Measurements from ENCODE around the gene MRPS27.

DNA sequence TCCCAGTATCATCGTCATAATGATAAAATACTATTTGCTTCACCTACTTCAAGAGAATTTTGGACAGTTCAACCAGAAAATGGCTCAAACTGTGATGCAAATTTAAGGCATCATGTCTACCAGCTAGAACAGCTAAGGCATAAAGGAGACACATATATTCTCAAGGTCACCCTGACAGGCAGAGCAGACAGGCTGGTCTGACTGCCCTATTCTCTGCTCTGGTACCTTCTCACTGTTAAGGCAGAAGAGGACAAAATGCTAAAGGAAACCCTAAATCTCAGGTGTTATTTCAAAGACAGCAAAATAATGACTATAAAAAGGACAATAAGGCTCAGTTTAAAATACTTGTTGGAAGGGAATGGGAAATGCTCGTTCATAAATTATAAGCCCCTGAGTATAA, 87.2 kb downstream of the MRPS27 start:
- TF ChIP-seq CTCF (IDR thresholded peaks at IDR 0.05): no peak
- no peak for TF ChIP-seq POLR2A (IDR thresholded peaks at IDR 0.05)
- no peak for TF ChIP-seq EP300 (IDR thresholded peaks at IDR 0.05)
